RKO (cell line): Measurements from ENCODE around the gene TSPAN14.

Experiments
- DNase-seq: peaks from one replicate; pipeline ENCODE4 v3.0.0-alpha.2; 2016; ENCODE audit warnings: low spot score

TSPAN14 gene

DNA sequence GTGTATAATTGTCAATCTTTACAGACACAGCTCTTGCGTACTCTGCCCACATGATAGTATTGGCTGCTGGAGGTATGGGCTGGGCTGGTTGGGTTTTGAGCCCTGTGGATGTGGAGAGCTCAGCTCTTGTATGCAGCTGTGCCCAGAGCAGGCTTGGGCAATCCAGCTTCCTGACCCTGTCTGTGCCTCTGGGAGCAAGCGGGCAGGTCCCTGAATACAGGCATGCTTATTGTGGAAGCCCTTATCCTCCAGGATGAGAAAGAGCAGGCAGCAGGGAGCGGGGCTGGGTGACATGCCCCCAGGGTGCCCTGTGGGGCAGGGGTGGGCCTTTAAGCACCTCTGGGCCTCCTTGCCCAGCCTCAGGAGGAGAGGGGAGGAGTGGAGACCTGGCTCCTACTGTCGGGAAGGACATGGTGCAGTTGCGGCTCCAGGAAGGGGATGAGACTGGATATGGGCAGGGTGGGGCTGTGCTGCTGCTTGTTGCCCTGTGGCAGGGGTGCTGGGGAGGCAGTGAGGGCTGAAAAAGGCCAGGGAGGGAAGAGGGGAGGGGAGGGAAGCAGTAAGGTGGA is 50.9 kb downstream of the TSPAN14 start:
- no peak for DNase-seq

DNA sequence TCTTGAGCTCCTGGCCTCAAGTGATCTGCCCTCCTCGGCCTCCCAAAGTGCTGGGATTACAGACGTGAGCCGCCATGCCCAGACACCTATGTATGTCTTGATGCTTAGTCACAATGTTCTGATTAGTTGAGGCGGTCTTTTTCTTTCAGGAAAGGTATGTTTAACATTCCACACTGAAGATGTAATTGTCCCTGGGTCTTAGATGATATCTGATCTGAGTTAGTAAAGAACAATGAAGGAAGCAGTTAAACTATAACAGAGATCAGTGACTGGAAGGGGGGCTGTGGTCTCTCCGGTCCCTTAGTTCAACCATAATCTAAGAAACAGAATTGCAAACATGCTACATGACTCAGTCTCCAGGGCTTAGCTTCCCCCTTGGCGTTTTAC is 52.1 kb downstream of the TSPAN14 start:
- DNase-seq: no peak

DNA sequence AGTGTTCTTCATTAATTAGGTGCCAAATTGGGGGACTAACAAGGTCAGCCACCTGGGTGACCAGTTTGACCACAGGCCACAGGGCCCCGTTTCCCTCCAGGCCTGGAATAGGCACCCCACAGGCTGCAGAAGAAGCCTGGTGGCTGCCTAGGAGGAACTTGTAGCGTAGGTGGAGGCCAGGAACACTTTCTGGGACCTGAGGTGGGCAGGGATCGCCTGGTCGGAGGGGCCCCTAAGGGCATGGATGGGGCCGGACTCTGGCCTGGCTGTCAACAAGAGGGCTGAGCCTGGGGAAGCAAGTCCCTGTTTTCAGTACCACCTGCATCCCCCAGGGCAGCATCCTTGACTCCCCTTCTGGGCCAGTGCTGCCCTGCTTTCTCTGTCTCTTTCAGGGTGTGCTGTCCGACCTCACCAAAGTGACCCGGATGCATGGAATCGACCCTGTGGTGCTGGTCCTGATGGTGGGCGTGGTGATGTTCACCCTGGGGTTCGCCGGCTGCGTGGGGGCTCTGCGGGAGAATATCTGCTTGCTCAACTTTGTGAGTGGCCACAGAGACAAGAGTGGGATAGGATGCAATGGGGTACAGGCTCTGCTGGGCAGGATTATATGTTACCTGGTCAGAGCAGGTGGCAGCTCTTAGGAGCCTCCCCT is 52.9 kb downstream of the TSPAN14 start:
- no peak for DNase-seq

DNA sequence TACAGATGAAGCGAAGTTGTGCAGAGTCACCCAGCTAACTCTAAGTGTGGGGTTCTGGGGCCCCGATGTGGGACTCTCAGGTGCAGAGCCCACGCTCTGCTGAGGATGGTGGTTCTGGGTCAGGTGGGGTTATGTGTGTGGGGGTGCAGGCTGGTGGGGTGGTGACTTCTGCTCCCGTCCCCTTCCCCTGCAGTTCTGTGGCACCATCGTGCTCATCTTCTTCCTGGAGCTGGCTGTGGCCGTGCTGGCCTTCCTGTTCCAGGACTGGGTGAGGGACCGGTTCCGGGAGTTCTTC is 54.9 kb downstream of the TSPAN14 start:
- DNase-seq: no peak

DNA sequence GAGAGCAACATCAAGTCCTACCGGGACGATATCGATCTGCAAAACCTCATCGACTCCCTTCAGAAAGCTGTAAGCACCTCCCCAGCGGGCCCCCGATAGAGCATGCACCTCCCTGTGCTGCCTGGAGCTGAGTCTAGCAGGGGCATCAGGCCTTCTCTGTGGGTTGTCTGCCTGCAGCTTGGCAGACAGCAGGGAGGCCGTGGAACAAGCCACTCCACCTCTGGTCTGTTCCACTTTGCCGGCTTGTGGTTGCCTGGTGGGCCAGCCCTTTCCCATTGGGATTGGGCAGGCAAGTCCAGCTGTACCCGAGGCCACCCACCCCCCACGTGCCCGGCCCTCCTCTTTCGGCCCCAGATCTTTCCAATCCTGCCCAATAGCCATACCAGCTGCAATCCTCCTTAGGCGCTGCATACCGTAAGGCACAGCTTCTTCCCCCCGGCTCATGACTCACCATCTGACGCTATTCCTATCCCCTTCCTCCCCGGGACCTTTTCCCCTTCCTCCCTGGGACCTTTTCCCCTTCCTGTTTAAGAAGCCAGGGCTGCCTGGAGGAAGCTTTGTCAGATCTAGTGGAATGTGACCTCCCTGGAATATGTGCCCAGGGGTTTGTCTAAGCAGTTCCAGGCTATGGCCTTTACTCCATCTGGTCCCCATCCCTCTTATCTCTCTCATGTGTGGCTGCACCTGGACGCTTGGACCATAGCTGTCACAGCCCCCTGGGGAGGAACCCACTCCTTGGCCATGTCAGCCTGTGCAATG is 55.5 kb downstream of the TSPAN14 start:
- no peak for DNase-seq

DNA sequence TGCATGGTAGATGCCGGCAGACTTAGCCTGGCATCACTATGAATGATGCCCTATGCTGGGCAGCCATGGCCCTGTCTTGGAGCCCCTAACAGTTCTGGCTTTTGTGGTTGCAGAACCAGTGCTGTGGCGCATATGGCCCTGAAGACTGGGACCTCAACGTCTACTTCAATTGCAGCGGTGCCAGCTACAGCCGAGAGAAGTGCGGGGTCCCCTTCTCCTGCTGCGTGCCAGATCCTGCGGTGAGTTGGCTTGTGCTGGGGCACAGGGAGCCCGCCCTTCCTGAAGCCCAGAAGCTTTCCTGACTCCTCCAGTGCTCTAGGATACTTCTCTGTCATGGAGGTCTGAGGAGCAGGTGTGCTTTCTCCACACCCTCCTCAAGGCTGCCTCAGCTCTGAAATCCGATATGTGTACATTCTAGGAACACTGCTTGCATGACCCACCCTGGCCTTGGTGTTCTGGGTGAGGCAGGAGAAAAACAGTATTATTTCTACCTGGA is 58.0 kb downstream of the TSPAN14 start:
- no peak for DNase-seq

DNA sequence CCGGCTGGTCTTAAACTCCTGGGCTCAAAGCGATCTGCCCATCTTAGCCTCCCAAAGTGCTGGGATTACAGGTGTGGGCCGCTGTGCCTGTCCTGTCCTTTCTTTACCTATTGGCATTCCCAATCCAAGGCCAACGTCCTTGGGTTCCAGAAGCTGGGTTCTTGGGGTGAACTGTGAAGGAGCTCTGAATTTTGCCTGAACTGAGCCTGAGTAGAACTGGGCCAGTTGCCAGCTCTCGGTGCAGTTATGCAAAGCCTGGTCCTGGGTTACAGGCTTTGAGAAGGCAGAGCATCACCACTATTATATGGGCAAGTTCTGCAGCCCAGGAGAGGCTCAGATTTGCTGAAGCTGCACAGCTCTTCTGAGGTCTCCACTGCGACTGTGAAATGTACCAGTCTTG is 59.0 kb downstream of the TSPAN14 start:
- no peak for DNase-seq

DNA sequence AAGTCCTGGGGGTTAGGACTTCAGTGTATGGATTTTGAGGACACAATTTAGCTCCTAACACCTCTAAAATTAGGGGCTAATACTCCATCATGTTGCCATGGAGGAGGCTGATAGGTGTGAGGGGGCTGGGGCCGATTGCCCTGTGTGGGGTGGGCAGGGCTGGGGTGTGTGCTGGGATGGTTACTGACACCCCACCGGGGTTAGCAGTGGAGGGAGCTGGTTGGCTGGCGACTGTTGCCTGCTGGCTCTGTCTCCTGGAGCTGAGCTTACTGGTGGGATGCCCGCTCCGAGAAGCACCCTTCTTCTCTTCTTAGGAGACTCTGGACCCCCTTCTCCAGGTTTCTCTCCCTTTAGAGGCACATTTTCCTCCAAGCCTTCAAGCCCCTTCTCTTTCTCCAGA is 61.4 kb downstream of the TSPAN14 start:
- DNase-seq: no peak

DNA sequence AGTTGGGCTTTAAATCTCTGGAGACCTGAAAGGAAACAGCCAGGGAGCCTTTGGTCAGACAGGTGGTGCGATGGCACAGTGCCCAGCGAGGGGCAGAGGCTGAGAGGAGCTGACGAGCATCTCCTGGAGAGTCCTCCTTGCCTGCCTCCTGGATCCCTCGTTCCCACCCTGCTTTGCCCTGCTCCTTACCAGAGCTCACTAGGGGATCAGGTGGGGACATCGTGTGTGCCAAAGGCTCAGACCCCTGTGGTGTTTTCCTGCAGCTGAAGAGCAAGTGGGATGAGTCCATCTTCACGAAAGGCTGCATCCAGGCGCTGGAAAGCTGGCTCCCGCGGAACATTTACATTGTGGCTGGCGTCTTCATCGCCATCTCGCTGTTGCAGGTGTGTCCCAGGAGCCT is 61.8 kb downstream of the TSPAN14 start:
- DNase-seq: no peak

DNA sequence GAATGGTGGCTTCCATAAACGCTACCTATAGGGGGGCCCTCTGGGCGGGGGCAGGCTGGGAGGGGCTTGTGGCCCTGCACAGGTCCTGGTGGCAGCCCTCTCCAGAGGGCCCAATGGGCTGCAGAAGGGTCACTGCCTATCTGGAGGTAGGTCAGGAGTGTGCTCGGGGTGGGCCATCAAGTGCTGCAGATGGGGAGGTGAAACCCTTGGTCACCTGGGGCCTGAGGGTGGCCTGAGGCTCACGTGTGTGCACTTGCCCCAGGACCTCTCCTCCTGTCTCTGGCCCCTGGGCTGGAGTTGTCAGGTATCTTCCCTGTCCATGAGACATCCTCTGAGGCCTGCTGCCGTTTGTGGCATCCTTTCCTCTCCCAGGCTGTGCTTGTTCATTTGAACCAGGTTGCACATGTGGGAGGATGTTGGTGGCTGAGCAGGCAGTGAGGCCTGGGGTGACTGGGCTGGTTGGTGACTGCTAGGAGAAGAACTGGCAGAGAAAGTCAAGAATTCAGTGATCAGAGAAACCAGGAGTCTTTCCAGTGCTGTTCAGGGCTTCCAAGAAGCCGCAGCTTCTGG is 62.5 kb downstream of the TSPAN14 start:
- no peak for DNase-seq

DNA sequence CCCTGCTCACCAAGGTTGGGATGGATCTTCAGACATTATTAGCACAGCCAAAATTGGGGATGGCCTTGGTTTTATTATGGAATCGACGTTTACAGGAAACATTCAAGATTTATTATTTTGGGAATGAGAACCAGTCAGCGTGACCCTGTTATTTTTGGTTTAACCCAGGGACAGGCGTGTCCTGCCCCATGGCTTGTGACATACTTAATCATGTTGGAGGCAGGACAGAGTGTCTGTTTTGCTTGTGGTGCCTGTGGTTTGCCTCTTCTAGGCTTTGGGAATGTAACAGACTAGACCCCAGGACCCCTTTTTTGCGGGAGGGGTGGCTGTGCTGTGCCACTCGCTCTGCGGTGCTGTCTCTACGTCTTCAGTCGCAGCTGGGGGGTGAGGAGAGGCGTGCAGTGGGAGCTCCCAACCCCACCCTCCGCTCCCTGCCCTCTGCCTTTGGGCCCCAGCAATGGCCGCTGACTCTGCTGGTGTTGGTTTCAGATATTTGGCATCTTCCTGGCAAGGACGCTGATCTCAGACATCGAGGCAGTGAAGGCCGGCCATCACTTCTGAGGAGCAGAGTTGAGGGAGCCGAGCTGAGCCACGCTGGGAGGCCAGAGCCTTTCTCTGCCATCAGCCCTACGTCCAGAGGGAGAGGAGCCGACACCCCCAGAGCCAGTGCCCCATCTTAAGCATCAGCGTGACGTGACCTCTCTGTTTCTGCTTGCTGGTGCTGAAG is 63.5 kb downstream of the TSPAN14 start:
- no peak for DNase-seq

DNA sequence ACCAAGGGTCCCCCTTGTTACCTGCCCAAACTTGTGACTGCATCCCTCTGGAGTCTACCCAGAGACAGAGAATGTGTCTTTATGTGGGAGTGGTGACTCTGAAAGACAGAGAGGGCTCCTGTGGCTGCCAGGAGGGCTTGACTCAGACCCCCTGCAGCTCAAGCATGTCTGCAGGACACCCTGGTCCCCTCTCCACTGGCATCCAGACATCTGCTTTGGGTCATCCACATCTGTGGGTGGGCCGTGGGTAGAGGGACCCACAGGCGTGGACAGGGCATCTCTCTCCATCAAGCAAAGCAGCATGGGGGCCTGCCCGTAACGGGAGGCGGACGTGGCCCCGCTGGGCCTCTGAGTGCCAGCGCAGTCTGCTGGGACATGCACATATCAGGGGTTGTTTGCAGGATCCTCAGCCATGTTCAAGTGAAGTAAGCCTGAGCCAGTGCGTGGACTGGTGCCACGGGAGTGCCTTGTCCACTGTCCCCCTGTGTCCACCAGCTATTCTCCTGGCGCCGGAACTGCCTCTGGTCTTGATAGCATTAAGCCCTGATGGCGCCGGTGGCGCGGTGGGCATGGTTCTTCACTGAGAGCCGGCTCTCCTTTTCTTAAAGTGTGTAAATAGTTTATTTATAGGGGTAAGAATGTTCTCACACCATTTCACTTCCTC is 64.2 kb downstream of the TSPAN14 start:
- no peak for DNase-seq

DNA sequence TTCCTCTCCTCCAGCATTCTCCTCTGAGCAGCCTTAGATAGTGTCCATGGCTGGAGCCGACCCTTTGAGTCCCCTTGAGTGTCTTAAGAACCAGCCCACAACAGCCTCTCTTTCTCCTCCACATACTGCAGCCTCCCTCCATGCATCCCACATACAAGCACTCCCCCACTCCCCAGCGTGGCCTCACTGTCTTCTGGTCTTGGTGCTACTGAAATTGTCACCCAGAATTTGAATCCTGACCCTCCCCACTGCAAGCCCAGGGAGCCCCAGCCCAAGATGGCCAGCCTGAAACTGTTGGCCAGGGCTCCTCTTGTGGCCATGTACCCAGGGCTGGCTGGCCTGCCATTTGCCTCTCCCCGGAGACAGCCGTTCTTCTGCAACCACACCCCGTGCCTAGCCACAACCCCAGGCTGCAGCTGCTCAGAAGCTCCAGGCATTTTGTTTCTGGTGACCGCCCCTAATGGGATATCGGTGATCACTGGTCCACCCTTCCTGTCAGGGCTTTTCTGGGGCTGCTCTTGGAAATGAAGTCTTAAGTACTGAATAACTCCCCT is 64.8 kb downstream of the TSPAN14 start:
- DNase-seq: no peak

DNA sequence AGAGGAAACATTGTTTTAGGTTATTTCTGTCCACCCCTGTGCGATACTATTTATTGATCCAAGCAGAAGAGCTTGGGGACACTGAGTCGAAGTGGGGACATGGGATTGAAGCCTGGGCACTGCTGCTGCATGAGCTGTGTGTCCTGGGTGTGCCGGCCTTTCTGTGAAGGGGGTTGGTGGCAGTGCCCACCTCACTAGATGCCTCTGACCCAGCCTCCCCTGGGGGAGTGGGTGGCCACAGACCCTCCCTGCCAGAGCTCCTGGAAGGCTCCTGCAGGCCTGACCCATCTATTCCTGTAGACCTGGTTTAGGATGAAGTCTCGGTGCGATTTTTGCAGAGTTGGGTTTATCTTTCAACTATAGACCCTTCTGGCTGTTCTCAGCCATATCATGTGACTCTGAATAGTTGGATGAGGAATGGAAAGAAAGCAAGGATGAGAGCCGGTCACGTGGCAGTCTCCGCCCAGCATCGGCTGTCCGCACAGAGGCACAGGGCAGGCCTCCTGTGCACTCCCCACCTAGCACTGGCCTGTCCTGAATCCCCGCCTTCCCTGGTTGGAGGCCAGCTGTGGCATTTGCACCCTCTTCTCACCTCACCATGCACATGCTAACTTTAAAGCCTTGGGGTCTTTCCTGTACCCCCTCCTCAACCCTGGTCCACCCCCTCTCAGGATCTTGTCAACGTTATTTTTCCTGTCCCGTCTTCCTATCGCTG is 66.0 kb downstream of the TSPAN14 start:
- no peak for DNase-seq

DNA sequence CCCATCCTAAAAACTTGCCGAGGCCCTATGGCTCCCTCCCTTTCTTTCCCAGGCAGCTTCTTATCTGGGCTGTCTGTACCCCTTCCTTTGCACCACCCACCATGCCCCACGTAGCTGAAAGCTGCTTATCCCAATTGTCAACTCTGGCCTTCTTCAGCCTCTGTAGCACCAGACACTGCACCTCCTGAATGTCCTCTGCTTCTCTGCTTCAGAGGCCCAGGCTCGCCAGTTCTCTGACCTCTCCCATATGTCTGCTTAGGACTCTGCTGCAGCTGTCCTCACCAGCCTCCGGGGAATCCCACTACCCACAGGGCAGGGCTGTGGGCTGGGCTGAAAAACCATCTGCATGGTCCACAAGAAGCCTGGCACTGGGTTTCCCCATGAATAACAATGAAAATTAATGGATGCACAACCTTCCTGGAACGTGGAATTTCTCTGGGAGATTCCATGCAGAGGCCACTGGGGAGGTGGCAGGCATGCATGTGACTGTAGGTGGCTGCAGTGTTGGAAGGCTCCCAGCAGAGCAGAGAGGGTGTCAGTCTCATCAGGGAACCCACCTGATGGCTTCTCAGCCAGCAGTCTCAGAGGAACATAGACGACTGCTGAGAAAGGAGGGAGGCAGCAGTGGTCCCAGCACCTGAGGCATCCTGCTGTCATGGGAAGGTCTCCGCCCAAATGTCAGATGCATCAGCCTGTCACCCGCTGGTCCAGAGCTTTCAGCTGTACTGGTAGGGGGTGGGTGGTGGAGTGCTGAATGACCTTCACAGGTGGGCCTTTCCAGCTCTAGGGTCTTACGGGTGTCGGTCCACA is 66.8 kb downstream of the TSPAN14 start:
- DNase-seq: no peak

DNA sequence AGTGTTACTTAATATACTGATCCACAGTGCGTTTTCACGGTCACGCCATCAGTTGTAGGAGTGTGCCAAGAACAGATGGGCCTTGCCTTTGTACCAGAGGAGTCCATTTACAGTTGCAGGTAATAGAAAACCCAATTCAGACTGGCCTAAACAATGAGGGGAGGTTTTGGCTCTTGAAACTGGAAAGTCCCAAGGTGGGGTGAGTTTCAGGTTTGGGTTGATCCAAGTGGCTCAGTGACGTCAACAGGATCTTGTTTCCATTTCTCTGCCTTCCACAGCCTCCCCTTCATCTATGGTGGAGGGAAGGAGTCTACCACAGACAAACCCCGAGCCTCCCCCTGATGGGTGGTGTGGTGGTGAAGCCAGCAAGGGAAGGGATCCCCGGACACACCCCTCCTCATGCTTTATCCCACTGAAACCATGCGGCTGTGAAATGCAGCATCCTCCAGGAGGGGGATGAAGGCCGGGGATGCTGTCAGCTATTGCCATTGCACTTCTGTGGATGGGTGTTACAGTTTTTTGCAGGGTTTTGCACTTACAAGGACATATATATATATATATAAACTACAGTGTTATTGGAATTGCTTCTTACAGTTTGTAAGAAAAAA is 68.8 kb downstream of the TSPAN14 start:
- DNase-seq: no peak

DNA sequence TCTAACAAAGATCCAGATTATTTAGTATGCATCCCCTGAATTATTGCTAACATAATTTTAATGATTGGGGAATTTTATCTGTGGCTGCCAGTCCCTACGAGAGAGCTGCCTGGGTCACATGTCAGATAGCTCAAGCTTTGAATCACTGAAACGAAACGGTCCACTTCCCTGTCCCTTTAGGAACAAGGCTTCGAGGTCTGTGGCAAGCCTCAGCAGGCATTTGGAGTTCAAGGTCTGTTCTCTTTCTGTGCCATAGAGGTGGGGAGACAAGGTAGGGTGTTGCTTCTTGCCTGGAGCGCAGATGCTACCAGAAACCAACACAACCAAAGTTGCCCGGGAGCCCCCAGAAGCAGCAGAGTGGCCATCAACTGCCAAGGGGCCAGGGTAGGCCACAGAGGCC is 69.7 kb downstream of the TSPAN14 start:
- no peak for DNase-seq

DNA sequence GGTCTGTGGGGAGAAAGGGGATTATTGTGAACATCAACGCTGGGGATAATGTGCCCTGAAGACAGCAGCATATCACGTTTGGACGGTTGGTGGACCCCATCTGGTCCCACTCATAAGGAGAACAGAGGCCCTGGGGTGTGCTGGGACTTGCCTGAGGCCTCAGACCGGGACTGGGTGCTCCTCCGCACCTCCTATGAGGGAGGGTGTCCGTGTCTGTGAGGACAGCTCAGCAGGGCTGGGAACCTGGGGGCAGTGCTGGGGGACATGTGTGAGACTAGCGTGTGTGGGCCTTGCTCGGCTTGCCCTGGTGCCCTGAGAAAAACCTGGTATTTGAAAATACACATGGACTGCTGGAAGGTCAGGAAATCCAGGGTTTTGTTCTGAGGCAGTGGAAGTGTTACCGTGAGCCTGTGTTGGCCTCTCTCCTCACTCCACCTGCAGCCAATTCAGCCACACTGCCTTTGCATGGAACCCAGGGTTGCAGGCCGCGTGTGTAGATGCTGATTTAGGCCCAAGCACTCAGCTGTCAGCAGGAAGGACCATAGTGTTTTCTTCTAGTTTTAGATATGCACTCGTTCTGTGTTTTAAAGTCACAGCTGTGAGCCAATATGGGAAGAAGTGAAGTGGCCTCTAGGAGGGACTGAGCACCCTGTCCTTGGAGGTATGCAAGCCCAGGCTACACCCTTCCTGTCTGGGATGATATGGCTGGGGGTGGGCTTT is 70.2 kb downstream of the TSPAN14 start:
- DNase-seq: no peak

DNA sequence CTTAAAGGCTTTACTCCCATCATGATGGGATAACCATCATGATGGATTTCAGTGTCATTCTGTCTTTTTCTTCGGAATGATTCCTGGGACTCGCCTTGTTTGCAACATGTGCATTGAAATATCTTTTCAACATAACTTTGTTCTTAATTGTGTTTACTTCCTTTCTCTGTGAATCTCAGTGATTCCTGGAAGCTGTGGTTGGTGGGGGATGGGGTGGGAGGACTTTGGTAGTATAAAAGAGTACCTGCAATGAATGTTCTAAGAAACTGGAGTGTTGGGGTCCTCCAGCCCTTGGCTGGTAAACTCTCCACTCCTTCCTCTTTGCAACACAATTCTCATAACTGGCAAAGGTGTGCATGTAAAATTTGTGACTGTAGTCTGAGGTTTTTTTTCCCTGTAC is 72.1 kb downstream of the TSPAN14 start:
- DNase-seq: no peak
